Measurements from ENCODE around the gene SUN1. TPM values are rescaled to one million over a fixed set of nuclear protein-coding genes. Genes with fewer than 3 reads are reported as not detected.

Gene SUN1
- total and polyA plus RNA-seq, 9 of the 15 experiments (the other 6 are each of a cell fraction or from before 2014, with no cell fraction given), result 36.8 to 132 (median 62.3) TPM

GRCh38 chr7:816300-816750, 16.0 kb upstream of the SUN1 start:
- FAIRE-seq, result peak; percentile 55
- TF ChIP-seq ZNF639 (CRISPR knock-in tag; conservative IDR thresholded peaks at IDR 0.05 in 1 of 2, IDR thresholded peaks at IDR 0.05 in 1 of 2) (0 out of 4 replicates have a peak, but pooled peaks of 1 of the 2 experiments have one; percentile 51), CREM (IDR thresholded peaks at IDR 0.05; ENCODE audit: low read depth) (peak; percentile 69), POLR2G (IDR thresholded peaks at IDR 0.05; ENCODE audit: low read depth, low read length) (peak; percentile 82), JUN (IDR thresholded peaks at IDR 0.05; ENCODE audit: borderline replicate concordance, low read depth, low read length) (0 out of 2 replicates have a peak, but pooled peaks have one; percentile 14), JUN (CRISPR knock-in tag; IDR thresholded peaks at IDR 0.05; ENCODE audit: borderline replicate concordance) (no peak), TBP (optimal IDR thresholded peaks at IDR 0.05; ENCODE audit: low read depth, low read length) (peak; percentile 34), SIN3A (IDR thresholded peaks at IDR 0.05; ENCODE audit: borderline replicate concordance in 2 of 2, control insufficient read depth in 1 of 2, low read depth in 2 of 2, low read length in 2 of 2) (0 out of 4 replicates have a peak, but pooled peaks of 1 of the 2 experiments have one; percentile 16), RBM25 (IDR thresholded peaks at IDR 0.05; ENCODE audit: low read depth, low read length, severe bottlenecking) (peak; percentile 100), SP2 (IDR thresholded peaks at IDR 0.05; ENCODE audit: extremely low read depth, low read depth, low read length, poor library complexity, severe bottlenecking) (peak; percentile 81), ZNF232 (CRISPR knock-in tag; IDR thresholded peaks at IDR 0.05) (no peak), CREB1 (IDR thresholded peaks at IDR 0.05) (0 out of 2 replicates have a peak, but pooled peaks have one; percentile 43), CREB1 (CRISPR knock-in tag; IDR thresholded peaks at IDR 0.05) (peak; percentile 46), CXXC5 (CRISPR knock-in tag; IDR thresholded peaks at IDR 0.05) (peak; percentile 73), FOXJ2 (tag; IDR thresholded peaks at IDR 0.05) (no peak), PHB2 (IDR thresholded peaks at IDR 0.05; ENCODE audit: low read depth) (no peak), DNMT1 (IDR thresholded peaks at IDR 0.05) (no peak), NEUROD1 (IDR thresholded peaks at IDR 0.05; ENCODE audit: borderline replicate concordance, low read depth, low read length, partially characterized antibody) (peak; percentile 86), NFYB (IDR thresholded peaks at IDR 0.05; ENCODE audit: extremely low read depth, insufficient read length) (peak; percentile 79), CCNT2 (IDR thresholded peaks at IDR 0.05; ENCODE audit: borderline replicate concordance, extremely low read depth, insufficient read length, low read depth, low read length) (peak; percentile 55), RB1 (IDR thresholded peaks at IDR 0.05; ENCODE audit: low read depth) (peak; percentile 33; the same call in 1 of the 2 replicates), KDM5B (IDR thresholded peaks at IDR 0.05; ENCODE audit: insufficient replicate concordance, low read depth, low read length) (peak; percentile 56)

More at GRCh38 chr7:816300-816750, 16.0 kb upstream of the SUN1 start:
- H3K9me1 ChIP-seq (ENCODE audit: control insufficient read depth, insufficient read depth, low read length), result no peaks in the 10 kb centered on the region
- BruUV-seq (replicated peaks), result no TSS peak
- H4K20me1 ChIP-seq (replicated peaks; ENCODE audit: control insufficient read depth, insufficient read depth, low read length), result peaks cover 12% of the 10 kb centered on the region
- peak overlapping the region; percentile 69 for H3K4me3 ChIP-seq
- peaks cover 5% of the 10 kb centered on the region for H3K36me3 ChIP-seq (ENCODE audit: control insufficient read depth, insufficient read depth, low read length)
- DNase-seq (ENCODE audit: extremely low read depth in 1 of 4, low spot score in 3 of 4) (peak; percentile 98 to 99 (median 98)), ATAC-seq (peak; percentile 99)
- H3K4me1 ChIP-seq (replicated peaks in 1 of 2; ENCODE audit: control insufficient read depth in 2 of 2, insufficient read depth in 2 of 2, low read length in 2 of 2), result peaks cover 21 to 30% of the 10 kb centered on the region in 2 experiments
- 2% methylated on average over 10 of the region's 51 CpGs for WGBS (ENCODE audit: insufficient coverage, low coverage, missing lambda C conversion rate)
- H3K27ac ChIP-seq (ENCODE audit: extremely low read depth, low read depth, low read length), result no peak overlapping the region; the same call in 1 of the 3 replicates
- peak overlapping the region in 1 of 2 experiments; percentile 100; a peak in 2 of 4 replicates for H3K9ac ChIP-seq (ENCODE audit: insufficient read depth in 1 of 2, low read depth in 2 of 2, low read length in 2 of 2)
- H3K79me2 ChIP-seq (ENCODE audit: control insufficient read depth, insufficient read depth, low read length), result peaks cover 47% of the 10 kb centered on the region
- H3K27me3 ChIP-seq (ENCODE audit: control insufficient read depth in 2 of 2, insufficient read depth in 2 of 2, low read length in 2 of 2), result no peaks in the 10 kb centered on the region
- H3K9me3 ChIP-seq (replicated peaks; ENCODE audit: control insufficient read depth, insufficient read depth, low read depth, low read length), result no peaks in the 10 kb centered on the region
- intact Hi-C loops (cut with micrococcal nuclease) (loop anchor here (5.0 kb wide), 1 partner anchor 56 kb away; no protein-coding TSS in a partner anchor), in situ Hi-C loops (cut with MboI) (no loop called here)
- H3K4me2 ChIP-seq (ENCODE audit: insufficient read depth, low read length), result no peak overlapping the region; the same call in 1 of the 2 replicates
- no peak overlapping the region for H2AFZ ChIP-seq (ENCODE audit: low read depth, low read length)
- ChIA-PET CTCF (ENCODE audit: low intra/inter-chr PET ratio) (interaction anchor here (0.7 kb wide), 1 partner anchor 60 kb away, joined by 7 read pairs; the partner anchor contains the start of gene GET4), POLR2A (interaction anchor here (0.6 to 2.6 kb wide), 8 partner anchors 10 to 951 kb away, joined by 3 to 7 read pairs (median 3); no protein-coding TSS in a partner anchor)
